DND-41 (cell line): ENCODE data around the gene ADK.

ENCODE experiments used
- EZH2 ChIP-seq: IDR thresholded peaks from 3 replicates; pipeline ENCODE4 v1.6.1; 2012; ENCODE audit warnings: borderline replicate concordance, low read depth, mild to moderate bottlenecking, moderate library complexity, low read length, inconsistent platforms; ENCODE audit not compliant: severe bottlenecking
- TF ChIP-seq, protein P1 (sequence below): IDR thresholded peaks from 2 replicates; pipeline ENCODE4 v1.5.1; 2012; ENCODE audit warnings: borderline replicate concordance, low read length, moderate library complexity, mild to moderate bottlenecking; ENCODE audit not compliant: poor library complexity, severe bottlenecking; ENCODE audit errors: extremely low read depth

DNA sequence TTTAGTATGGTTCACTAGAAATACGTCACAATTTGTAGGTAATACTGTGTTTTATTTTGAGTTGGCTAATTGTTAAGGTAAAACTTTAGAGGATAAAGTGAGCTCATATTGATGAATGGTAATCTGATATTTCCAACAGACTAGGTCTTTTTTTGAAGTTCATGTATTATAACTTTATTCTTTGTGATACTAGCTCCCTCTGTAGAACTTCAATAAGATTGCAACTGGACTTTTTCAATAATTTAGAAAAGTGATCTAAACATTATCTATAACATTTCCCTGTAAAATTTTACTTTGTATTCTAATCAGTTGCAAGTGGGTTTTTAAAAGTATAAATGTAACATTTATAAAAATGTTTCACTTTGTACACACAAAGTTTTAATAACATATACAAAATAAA, 83.5 kb downstream of the ADK start:
- TF ChIP-seq, protein P1, sequence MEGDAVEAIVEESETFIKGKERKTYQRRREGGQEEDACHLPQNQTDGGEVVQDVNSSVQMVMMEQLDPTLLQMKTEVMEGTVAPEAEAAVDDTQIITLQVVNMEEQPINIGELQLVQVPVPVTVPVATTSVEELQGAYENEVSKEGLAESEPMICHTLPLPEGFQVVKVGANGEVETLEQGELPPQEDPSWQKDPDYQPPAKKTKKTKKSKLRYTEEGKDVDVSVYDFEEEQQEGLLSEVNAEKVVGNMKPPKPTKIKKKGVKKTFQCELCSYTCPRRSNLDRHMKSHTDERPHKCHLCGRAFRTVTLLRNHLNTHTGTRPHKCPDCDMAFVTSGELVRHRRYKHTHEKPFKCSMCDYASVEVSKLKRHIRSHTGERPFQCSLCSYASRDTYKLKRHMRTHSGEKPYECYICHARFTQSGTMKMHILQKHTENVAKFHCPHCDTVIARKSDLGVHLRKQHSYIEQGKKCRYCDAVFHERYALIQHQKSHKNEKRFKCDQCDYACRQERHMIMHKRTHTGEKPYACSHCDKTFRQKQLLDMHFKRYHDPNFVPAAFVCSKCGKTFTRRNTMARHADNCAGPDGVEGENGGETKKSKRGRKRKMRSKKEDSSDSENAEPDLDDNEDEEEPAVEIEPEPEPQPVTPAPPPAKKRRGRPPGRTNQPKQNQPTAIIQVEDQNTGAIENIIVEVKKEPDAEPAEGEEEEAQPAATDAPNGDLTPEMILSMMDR: peak; percentile 30
- TF ChIP-seq EZH2: no peak
